NT2/D1 (cell line): Measurements from ENCODE around the gene TMEM145.

Experiments
- SUZ12 ChIP-seq: IDR thresholded peaks from 2 replicates; pipeline ENCODE4 v1.6.1; 2011; ENCODE audit not compliant: insufficient read length, insufficient read depth; ENCODE audit errors: extremely low read depth
- YY1 ChIP-seq: IDR thresholded peaks from 2 replicates; pipeline ENCODE4 v1.6.1; 2011; ENCODE audit not compliant: insufficient read length, insufficient read depth
- ZNF274 ChIP-seq: IDR thresholded peaks from 2 replicates; pipeline ENCODE4 v1.6.1; 2011; ENCODE audit warnings: mild to moderate bottlenecking, low read depth, low read length

- TF ChIP-seq SUZ12 (no peak), ZNF274 (no peak), YY1 (no peak)
Observed at GRCh38 chr19:42355896-42356295, 42.8 kb downstream of the TMEM145 start.
